Transverse colon (tissue), 3 donors: ENCODE measurements around the gene ATG9B.

Source experiments
- POLR2A ChIP-seq: fragments of 450-650 bp; IDR thresholded peaks from one replicate; pipeline ENCODE4 v1.6.1; 2016; ENCODE audit warnings: antibody characterized with exemption, mild to moderate bottlenecking, moderate library complexity
- TF ChIP-seq, protein P1 (sequence below), 5 experiments: fragments of 200-600 bp in 3 of 5; fragments of 450-650 bp in 2 of 5; sonication (generic) in 3 of 5; IDR thresholded peaks; 1 replicate in 2 of 5; 2 replicates in 3 of 5; pipeline ENCODE4 v1.5.1; 2016 to 2017; ENCODE audit warnings: antibody characterized with exemption in 5 of 5, inconsistent platforms in 3 of 5, mild to moderate bottlenecking in 2 of 5, moderate library complexity in 1 of 5

DNA sequence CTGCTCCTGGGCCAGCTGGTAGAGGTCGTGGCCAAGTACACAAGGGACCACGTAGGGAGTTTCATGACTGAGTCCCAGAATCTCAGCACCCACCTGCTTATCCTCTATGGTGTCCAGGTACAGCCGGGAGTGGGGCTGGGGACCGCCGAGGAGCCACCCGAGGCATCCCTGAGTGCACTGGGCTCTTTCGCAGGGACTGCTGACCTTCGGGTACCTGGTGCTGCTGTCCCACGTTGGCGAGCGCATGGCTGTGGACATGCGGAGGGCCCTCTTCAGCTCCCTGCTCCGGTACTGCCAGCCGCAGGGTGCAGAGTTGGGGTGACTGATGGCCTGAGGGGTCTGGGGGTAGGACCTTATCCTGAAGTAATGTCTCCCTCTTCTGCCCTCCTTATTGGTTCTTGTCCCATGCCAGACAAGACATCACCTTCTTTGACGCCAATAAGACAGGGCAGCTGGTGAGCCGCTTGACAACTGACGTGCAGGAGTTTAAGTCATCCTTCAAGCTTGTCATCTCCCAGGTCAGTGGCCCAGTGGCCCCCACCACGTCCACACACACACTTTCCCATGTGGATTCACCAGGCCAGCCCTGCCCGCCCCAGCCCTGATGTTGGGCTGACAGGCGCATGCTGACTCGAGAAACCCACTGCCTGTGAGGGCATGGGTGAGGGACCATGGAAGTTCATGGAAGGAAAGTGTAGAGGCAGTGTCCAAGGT, 10.2 kb upstream of the ATG9B start:
- TF ChIP-seq POLR2A = no peak
- TF ChIP-seq, protein P1, sequence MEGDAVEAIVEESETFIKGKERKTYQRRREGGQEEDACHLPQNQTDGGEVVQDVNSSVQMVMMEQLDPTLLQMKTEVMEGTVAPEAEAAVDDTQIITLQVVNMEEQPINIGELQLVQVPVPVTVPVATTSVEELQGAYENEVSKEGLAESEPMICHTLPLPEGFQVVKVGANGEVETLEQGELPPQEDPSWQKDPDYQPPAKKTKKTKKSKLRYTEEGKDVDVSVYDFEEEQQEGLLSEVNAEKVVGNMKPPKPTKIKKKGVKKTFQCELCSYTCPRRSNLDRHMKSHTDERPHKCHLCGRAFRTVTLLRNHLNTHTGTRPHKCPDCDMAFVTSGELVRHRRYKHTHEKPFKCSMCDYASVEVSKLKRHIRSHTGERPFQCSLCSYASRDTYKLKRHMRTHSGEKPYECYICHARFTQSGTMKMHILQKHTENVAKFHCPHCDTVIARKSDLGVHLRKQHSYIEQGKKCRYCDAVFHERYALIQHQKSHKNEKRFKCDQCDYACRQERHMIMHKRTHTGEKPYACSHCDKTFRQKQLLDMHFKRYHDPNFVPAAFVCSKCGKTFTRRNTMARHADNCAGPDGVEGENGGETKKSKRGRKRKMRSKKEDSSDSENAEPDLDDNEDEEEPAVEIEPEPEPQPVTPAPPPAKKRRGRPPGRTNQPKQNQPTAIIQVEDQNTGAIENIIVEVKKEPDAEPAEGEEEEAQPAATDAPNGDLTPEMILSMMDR (IDR thresholded peaks at IDR 0.05) = no peak
